Hepatocyte (in vitro differentiated cells): Measurements from ENCODE around the gene ATP6V0B. TPM values are rescaled to one million over a fixed set of nuclear protein-coding genes. Genes with fewer than 3 reads are reported as not detected.

Experiments used
- DNase-seq: peaks from one replicate; pipeline ENCODE4 v3.0.0-alpha.2; 2016; ENCODE audit warnings: low spot score
- H2AFZ ChIP-seq: fragments of 200-600 bp; sonication (generic); 2 replicates; pipeline ENCODE4 v1.6.0; 2016; ENCODE audit warnings: antibody characterized with exemption, mild to moderate bottlenecking
- H3K27ac ChIP-seq: fragments of 200-600 bp; sonication (generic); 2 replicates; pipeline ENCODE4 v1.5.1; 2016; ENCODE audit warnings: mild to moderate bottlenecking
- H3K27me3 ChIP-seq: fragments of 200-600 bp; sonication (generic); 2 replicates; pipeline ENCODE4 v1.6.1; 2016
- H3K36me3 ChIP-seq: fragments of 200-600 bp; sonication (generic); replicated peaks from 2 replicates; pipeline ENCODE4 v1.5.1; 2016; ENCODE audit warnings: low read depth; ENCODE audit not compliant: insufficient read depth
- H3K4me1 ChIP-seq: fragments of 200-600 bp; sonication (generic); 2 replicates; pipeline ENCODE4 v1.5.1; 2016; ENCODE audit warnings: mild to moderate bottlenecking, moderate library complexity; ENCODE audit not compliant: insufficient read depth
- H3K4me2 ChIP-seq: fragments of 200-600 bp; sonication (generic); 2 replicates; pipeline ENCODE4 v1.6.0; 2016
- H3K4me3 ChIP-seq: fragments of 200-600 bp; sonication (generic); 2 replicates; pipeline ENCODE4 v1.5.1; 2016; ENCODE audit warnings: mild to moderate bottlenecking
- H3K79me2 ChIP-seq: fragments of 200-600 bp; sonication (generic); 2 replicates; pipeline ENCODE4 v1.6.0; 2017; ENCODE audit warnings: mild to moderate bottlenecking
- H3K9me2 ChIP-seq: fragments of 200-600 bp; sonication (generic); replicated peaks from 2 replicates; pipeline ENCODE4 v1.6.0; 2017; ENCODE audit warnings: mild to moderate bottlenecking; ENCODE audit not compliant: insufficient read depth
- H3K9me3 ChIP-seq: fragments of 200-600 bp; sonication (generic); 2 replicates; pipeline ENCODE4 v1.5.1; 2016; ENCODE audit warnings: low read depth, mild to moderate bottlenecking
- H4K20me1 ChIP-seq: fragments of 200-600 bp; sonication (generic); 2 replicates; pipeline ENCODE4 v1.6.0; 2016; ENCODE audit warnings: mild to moderate bottlenecking; ENCODE audit not compliant: insufficient read depth, poor library complexity, severe bottlenecking
- CTCF ChIP-seq: fragments of 200-600 bp; sonication (generic); IDR thresholded peaks from 2 replicates; pipeline ENCODE4 v1.5.1; 2016; ENCODE audit warnings: antibody characterized with exemption, mild to moderate bottlenecking; ENCODE audit not compliant: poor library complexity
- EZH2 ChIP-seq: fragments of 200-600 bp; sonication (generic); IDR thresholded peaks from 2 replicates; pipeline ENCODE4 v1.6.1; 2016; ENCODE audit warnings: antibody characterized with exemption, mild to moderate bottlenecking, borderline replicate concordance
- EZH2phosphoT487 ChIP-seq: fragments of 200-600 bp; sonication (generic); IDR thresholded peaks from one replicate; pipeline ENCODE4 v1.6.1; 2018; ENCODE audit warnings: antibody characterized with exemption, mild to moderate bottlenecking, low read depth, moderate library complexity; ENCODE audit not compliant: unreplicated experiment, severe bottlenecking
- WGBS: methylation state at CpG from one replicate; pipeline ENCODE4 v1.1.6; 2016; ENCODE audit warnings: low lambda C conversion rate; ENCODE audit errors: missing lambda C conversion rate; 5-methylcytosine and 5-hydroxymethylcytosine counted together
- polyA plus RNA-seq: library from polyadenylated mRNA; unstranded; fragments of >200 nt; fragmentation: Nextera tagmentation; extraction: Ambion mirVana; gene quantifications from 2 replicates; pipeline ENCODE4 v1.2.1, GENCODE V29; 2016
- total RNA-seq: library from RNA; depleted of rRNA; stranded (reverse); fragments of >200 nt; gene quantifications from 2 replicates; pipeline ENCODE4 v1.2.3, GENCODE V29; 2014

The ATP6V0B gene
- total and polyA plus RNA-seq, 2 experiments from 2014 or later = 195 to 366 TPM

DNA sequence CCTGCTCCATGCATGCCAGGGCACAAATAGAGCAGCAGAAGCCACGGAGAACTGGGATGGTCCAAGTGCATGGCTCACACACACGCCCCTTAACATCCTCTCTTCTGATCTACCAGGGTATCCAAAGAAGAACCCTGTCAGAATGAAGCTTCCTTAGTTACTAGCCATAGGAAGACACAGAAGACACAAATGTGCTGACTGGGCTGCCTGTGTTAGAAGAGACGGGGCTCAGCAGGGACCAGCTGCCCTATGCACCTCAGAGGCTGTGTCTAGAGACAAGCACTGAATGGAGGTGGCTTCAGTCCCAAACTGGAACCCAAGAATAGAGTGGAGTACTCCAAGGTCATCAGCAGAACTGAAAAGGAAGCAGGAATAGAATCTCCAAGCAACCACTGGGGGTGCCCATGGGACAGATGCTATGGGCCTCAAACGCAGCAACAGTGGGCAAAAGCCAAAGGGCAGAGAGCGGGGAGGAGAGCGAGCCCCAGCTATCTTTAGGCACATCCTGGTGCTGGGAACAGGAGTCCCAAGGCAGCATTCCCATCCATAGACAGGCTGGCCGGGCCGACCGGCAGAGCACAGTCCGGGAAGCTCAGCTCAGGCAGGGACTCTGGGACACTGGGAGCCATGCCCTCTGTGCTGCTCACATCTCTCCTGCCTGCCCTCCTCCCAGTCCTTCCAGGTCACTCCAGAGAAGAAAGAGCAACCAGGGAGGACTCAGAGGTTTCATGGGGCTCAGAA is 47.0 kb downstream of the ATP6V0B start:
- Histone ChIP-seq H3K4me1 (no peaks in the 10 kb centered on the region), H3K27me3 (no peaks in the 10 kb centered on the region), H2AFZ (no peak overlapping the region), H3K27ac (no peak overlapping the region), H3K9me2 (no peaks in the 10 kb centered on the region), H4K20me1 (no peaks in the 10 kb centered on the region), H3K36me3 (no peaks in the 10 kb centered on the region), H3K79me2 (peaks cover under 1% of the 10 kb centered on the region), H3K4me2 (no peak overlapping the region), H3K9me3 (no peaks in the 10 kb centered on the region), H3K4me3 (no peak overlapping the region)
- TF ChIP-seq EZH2 (no peak), EZH2phosphoT487 (no peak), CTCF (no peak)
- no peak for DNase-seq
- 86% methylated on average over 10 of the region's 10 CpGs for WGBS

GRCh38 chr1:44024031-44024902 is 49.5 kb downstream of the ATP6V0B start:
- Histone ChIP-seq H3K9me3 (no peaks in the 10 kb centered on the region), H3K4me2 (no peak overlapping the region), H2AFZ (no peak overlapping the region), H3K27me3 (no peaks in the 10 kb centered on the region), H3K27ac (no peak overlapping the region), H3K9me2 (no peaks in the 10 kb centered on the region), H3K4me1 (peaks cover 7% of the 10 kb centered on the region), H3K79me2 (peaks cover 9% of the 10 kb centered on the region), H3K4me3 (no peak overlapping the region), H4K20me1 (no peaks in the 10 kb centered on the region), H3K36me3 (no peaks in the 10 kb centered on the region)
- DNase-seq = no peak
- TF ChIP-seq EZH2 (no peak), EZH2phosphoT487 (no peak), CTCF (no peak)
- 96% methylated on average over 13 of the region's 14 CpGs for WGBS

- H2AFZ ChIP-seq = no peak overlapping the region
- no peaks in the 10 kb centered on the region for H3K36me3 ChIP-seq
- H3K4me3 ChIP-seq = no peak overlapping the region
- H3K9me3 ChIP-seq = no peaks in the 10 kb centered on the region
- DNase-seq = no peak
- no peaks in the 10 kb centered on the region for H4K20me1 ChIP-seq
- H3K4me2 ChIP-seq = no peak overlapping the region
- H3K9me2 ChIP-seq = no peaks in the 10 kb centered on the region
- no peak overlapping the region for H3K27ac ChIP-seq
- H3K79me2 ChIP-seq = peaks cover 9% of the 10 kb centered on the region
- peaks cover 9% of the 10 kb centered on the region for H3K4me1 ChIP-seq
- WGBS = 92% methylated on average over 13 of the region's 13 CpGs
- TF ChIP-seq EZH2 (no peak), EZH2phosphoT487 (no peak), CTCF (no peak)
- no peaks in the 10 kb centered on the region for H3K27me3 ChIP-seq
Observed at GRCh38 chr1:44024903-44025525, 50.3 kb downstream of the ATP6V0B start.
